Peyer's patch (tissue), 4 donors: ENCODE results near the gene RASAL2.

Experiments used
- CTCF ChIP-seq, 6 experiments: fragments of 450-650 bp in 4 of 6; fragments of 200-600 bp in 2 of 6; sonication (generic) in 1 of 6; IDR thresholded peaks; one replicate each; pipeline ENCODE4 v1.5.1; 2017 to 2019; ENCODE audit warnings: antibody characterized with exemption in 6 of 6, mild to moderate bottlenecking in 3 of 6, moderate library complexity in 1 of 6
- POLR2A ChIP-seq, 2 donors: fragments of 450-650 bp; IDR thresholded peaks; one replicate each; pipeline ENCODE4 v1.5.1; 2017; ENCODE audit warnings: antibody characterized with exemption in 2 of 2, mild to moderate bottlenecking in 2 of 2, moderate library complexity in 2 of 2

GRCh38 chr1:178160736-178161475 is 67.0 kb downstream of the RASAL2 start:
- TF ChIP-seq CTCF (IDR thresholded peaks at IDR 0.05) = no peak
- TF ChIP-seq POLR2A (IDR thresholded peaks at IDR 0.05) = no peak
